Measurements from ENCODE around the gene FGFRL1.

- TF ChIP-seq EZH2 (IDR thresholded peaks at IDR 0.05; ENCODE audit: borderline replicate concordance, low read length) (no peak), CTCF (IDR thresholded peaks at IDR 0.05; ENCODE audit: low read length) (no peak)
Measured at GRCh38 chr4:1045193-1045594, 33.8 kb downstream of the FGFRL1 start.

Measured in OCI-LY1 (cell line).